ENCODE measurements around the gene CLEC2L.

GRCh38 chr7:139586286-139586685, 62.8 kb downstream of the CLEC2L start:
- TF ChIP-seq CTCF (IDR thresholded peaks at IDR 0.05): no peak
- TF ChIP-seq POLR2A (IDR thresholded peaks at IDR 0.05): no peak
